RWPE2 (cell line): ENCODE data around the gene ACSF3.

Experiments used
- ATAC-seq: fragments of 200-7000 bp; cut with Tn5 transposase; 3 replicates; pipeline ENCODE4 v1.9.1; 2021; ENCODE audit warnings: low read depth
- DNase-seq: peaks from one replicate; pipeline ENCODE4 v3.0.0-alpha.2; 2020; ENCODE audit warnings: low spot score
- H3K27ac ChIP-seq: fragments of 450-650 bp; 2 replicates; pipeline ENCODE4 v1.5.1; 2017; ENCODE audit warnings: mild to moderate bottlenecking; ENCODE audit not compliant: poor library complexity, severe bottlenecking
- H3K27me3 ChIP-seq: fragments of 250-450 bp; sonication (Bioruptor Pico); 2 replicates; pipeline ENCODE4 v1.5.1; 2021; ENCODE audit warnings: mild to moderate bottlenecking, moderate library complexity; ENCODE audit not compliant: insufficient read depth, poor library complexity, severe bottlenecking
- H3K36me3 ChIP-seq: fragments of 250-450 bp; sonication (Bioruptor Pico); 2 replicates; pipeline ENCODE4 v1.5.1; 2020; ENCODE audit warnings: low read depth, mild to moderate bottlenecking, moderate library complexity
- H3K4me1 ChIP-seq: fragments of 250-450 bp; sonication (Bioruptor Pico); 2 replicates; pipeline ENCODE4 v1.5.1; 2021; ENCODE audit warnings: mild to moderate bottlenecking, moderate library complexity; ENCODE audit not compliant: insufficient read depth, poor library complexity, severe bottlenecking
- H3K4me3 ChIP-seq: fragments of 250-450 bp; sonication (Bioruptor Pico); 2 replicates; pipeline ENCODE4 v1.5.1; 2021; ENCODE audit warnings: mild to moderate bottlenecking, moderate library complexity; ENCODE audit not compliant: severe bottlenecking
- H3K9me3 ChIP-seq: fragments of 250-450 bp; sonication (Bioruptor Pico); 2 replicates; pipeline ENCODE4 v1.5.1; 2021; ENCODE audit warnings: mild to moderate bottlenecking, moderate library complexity; ENCODE audit not compliant: severe bottlenecking
- CTCF ChIP-seq: fragments of 450-650 bp; IDR thresholded peaks from one replicate; pipeline ENCODE4 v1.5.1; 2017; ENCODE audit warnings: mild to moderate bottlenecking, moderate library complexity; ENCODE audit not compliant: poor library complexity, severe bottlenecking

ACSF3 gene

GRCh38 chr16:89131783-89132182, 38.1 kb downstream of the ACSF3 start:
- no peaks in the 10 kb centered on the region for H3K4me1 ChIP-seq
- ATAC-seq (no peak), DNase-seq (peak; percentile 34)
- H3K27me3 ChIP-seq: no peaks in the 10 kb centered on the region
- peaks cover 3% of the 10 kb centered on the region for H3K9me3 ChIP-seq
- H3K4me3 ChIP-seq: no peak overlapping the region
- H3K27ac ChIP-seq: no peak overlapping the region
- H3K36me3 ChIP-seq: peaks cover 52% of the 10 kb centered on the region
- TF ChIP-seq CTCF: no peak

GRCh38 chr16:89132194-89133005, 38.7 kb downstream of the ACSF3 start:
- Histone ChIP-seq H3K9me3 (peaks cover 3% of the 10 kb centered on the region), H3K27ac (no peak overlapping the region), H3K36me3 (peaks cover 46% of the 10 kb centered on the region), H3K4me3 (no peak overlapping the region), H3K4me1 (no peaks in the 10 kb centered on the region), H3K27me3 (no peaks in the 10 kb centered on the region)
- DNase-seq: peak; percentile 35
- TF ChIP-seq CTCF: no peak
- no peak for ATAC-seq

GRCh38 chr16:89133457-89134127, 39.9 kb downstream of the ACSF3 start:
- Histone ChIP-seq H3K4me1 (no peaks in the 10 kb centered on the region), H3K27ac (no peak overlapping the region), H3K36me3 (peaks cover 37% of the 10 kb centered on the region), H3K9me3 (peaks cover 3% of the 10 kb centered on the region), H3K27me3 (no peaks in the 10 kb centered on the region), H3K4me3 (no peak overlapping the region)
- no peak for ATAC-seq
- TF ChIP-seq CTCF: no peak
- DNase-seq: peak; percentile 48

- DNase-seq (peak; percentile 56), ATAC-seq (no peak)
- H3K27me3 ChIP-seq: no peaks in the 10 kb centered on the region
- no peak overlapping the region for H3K4me3 ChIP-seq
- H3K27ac ChIP-seq: no peak overlapping the region
- peaks cover 3% of the 10 kb centered on the region for H3K9me3 ChIP-seq
- TF ChIP-seq CTCF: no peak
- no peaks in the 10 kb centered on the region for H3K4me1 ChIP-seq
- peaks cover 35% of the 10 kb centered on the region for H3K36me3 ChIP-seq
Observed at GRCh38 chr16:89134269-89134668, 40.6 kb downstream of the ACSF3 start.

GRCh38 chr16:89135166-89135565, 41.5 kb downstream of the ACSF3 start:
- H3K9me3 ChIP-seq: no peaks in the 10 kb centered on the region
- H3K27me3 ChIP-seq: no peaks in the 10 kb centered on the region
- peaks cover 26% of the 10 kb centered on the region for H3K36me3 ChIP-seq
- no peak for TF ChIP-seq CTCF
- no peak overlapping the region for H3K27ac ChIP-seq
- DNase-seq (peak; percentile 47), ATAC-seq (no peak)
- H3K4me1 ChIP-seq: no peaks in the 10 kb centered on the region
- no peak overlapping the region for H3K4me3 ChIP-seq
